ENCODE data around the gene AXIN1.
A peak's percentile ranks its signal among the peaks of the same experiment; 100 is the strongest.

Gene AXIN1

DNA sequence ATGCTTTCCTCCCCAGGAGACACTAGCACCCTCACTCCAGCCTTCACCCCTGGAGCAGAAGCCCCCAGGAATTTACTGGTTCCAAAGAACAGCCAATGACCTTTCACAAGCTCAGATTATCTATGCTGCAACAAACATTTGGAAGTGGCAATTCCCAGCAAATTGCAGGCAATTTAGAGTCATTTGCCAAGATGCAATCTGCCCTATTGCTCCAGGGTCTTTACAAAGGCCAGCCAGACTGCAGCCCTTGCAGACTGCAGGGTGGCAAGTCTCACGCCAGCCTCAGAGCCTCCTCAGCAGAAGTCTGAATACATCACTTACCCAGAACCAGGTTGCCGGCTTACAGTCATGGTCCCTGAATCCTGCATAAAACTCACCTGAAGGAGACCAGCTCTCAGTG, 21.8 kb downstream of the AXIN1 start:
- Histone ChIP-seq H2AFZ (ENCODE audit: low read length) (no peak overlapping the region), H3K4me3 (ENCODE audit: low read length, poor library complexity, severe bottlenecking) (no peak overlapping the region), H3F3A (ENCODE audit: low read depth) (no peaks in the 10 kb centered on the region), H3K9me2 (replicated peaks; ENCODE audit: low read depth, low read length) (no peaks in the 10 kb centered on the region), H3K4me1 (ENCODE audit: insufficient read depth, low read length, poor library complexity, severe bottlenecking) (peaks cover 20% of the 10 kb centered on the region), H3K4me2 (ENCODE audit: low read depth, low read length, poor library complexity, severe bottlenecking) (no peak overlapping the region), H4K20me1 (ENCODE audit: insufficient read depth, low read length, poor library complexity, severe bottlenecking) (no peaks in the 10 kb centered on the region), H3K27me3 (ENCODE audit: insufficient read depth, low read length, poor library complexity, severe bottlenecking) (no peaks in the 10 kb centered on the region), H3K9ac (ENCODE audit: low read depth, low read length, poor library complexity, severe bottlenecking) (no peak overlapping the region), H3K79me2 (ENCODE audit: insufficient read depth, low read length) (peaks cover 52% of the 10 kb centered on the region), H3K9me3 (ENCODE audit: insufficient read depth, low read depth, low read length) (no peaks in the 10 kb centered on the region), H3K36me3 (ENCODE audit: insufficient read depth, low read length) (no peaks in the 10 kb centered on the region)
- TF ChIP-seq CTCF (conservative IDR thresholded peaks at IDR 0.05; ENCODE audit: low read length): no peak
- no peak for TF ChIP-seq EZH2phosphoT487 (IDR thresholded peaks at IDR 0.05; ENCODE audit: borderline replicate concordance)

- peak overlapping the region; percentile 65 for H3K4me3 ChIP-seq (ENCODE audit: low read length, poor library complexity, severe bottlenecking)
Measured at GRCh38 chr16:325375-326145, 27.0 kb downstream of the AXIN1 start.

GRCh38 chr16:324451-325334, 27.8 kb downstream of the AXIN1 start:
- Histone ChIP-seq H3K36me3 (ENCODE audit: insufficient read depth, low read length) (no peaks in the 10 kb centered on the region), H3K27me3 (ENCODE audit: insufficient read depth, low read length, poor library complexity, severe bottlenecking) (no peaks in the 10 kb centered on the region), H3K79me2 (ENCODE audit: insufficient read depth, low read length) (peaks cover 47% of the 10 kb centered on the region; the same call in 1 of the 2 replicates), H3K4me3 (ENCODE audit: low read length, poor library complexity, severe bottlenecking) (peak overlapping the region; percentile 65), H3K4me2 (ENCODE audit: low read depth, low read length, poor library complexity, severe bottlenecking) (peak overlapping the region; percentile 68), H2AFZ (ENCODE audit: low read length) (no peak overlapping the region), H4K20me1 (ENCODE audit: insufficient read depth, low read length, poor library complexity, severe bottlenecking) (no peaks in the 10 kb centered on the region), H3K9me3 (ENCODE audit: insufficient read depth, low read depth, low read length) (no peaks in the 10 kb centered on the region), H3K9me2 (replicated peaks; ENCODE audit: low read depth, low read length) (no peaks in the 10 kb centered on the region), H3K9ac (ENCODE audit: low read depth, low read length, poor library complexity, severe bottlenecking) (peak overlapping the region; percentile 52), H3K4me1 (ENCODE audit: insufficient read depth, low read length, poor library complexity, severe bottlenecking) (peaks cover 36% of the 10 kb centered on the region), H3F3A (ENCODE audit: low read depth) (no peaks in the 10 kb centered on the region)
- TF ChIP-seq EZH2phosphoT487 (IDR thresholded peaks at IDR 0.05; ENCODE audit: borderline replicate concordance) (no peak), CTCF (conservative IDR thresholded peaks at IDR 0.05; ENCODE audit: low read length) (no peak)

More at GRCh38 chr16:325375-326145, 27.0 kb downstream of the AXIN1 start:
- Histone ChIP-seq H3K9ac (ENCODE audit: low read depth, low read length, poor library complexity, severe bottlenecking) (peak overlapping the region; percentile 52), H3K9me3 (ENCODE audit: insufficient read depth, low read depth, low read length) (no peaks in the 10 kb centered on the region), H3K4me2 (ENCODE audit: low read depth, low read length, poor library complexity, severe bottlenecking) (peak overlapping the region; percentile 68), H3K4me1 (ENCODE audit: insufficient read depth, low read length, poor library complexity, severe bottlenecking) (peaks cover 30% of the 10 kb centered on the region), H3F3A (ENCODE audit: low read depth) (no peaks in the 10 kb centered on the region), H3K9me2 (replicated peaks; ENCODE audit: low read depth, low read length) (no peaks in the 10 kb centered on the region), H3K36me3 (ENCODE audit: insufficient read depth, low read length) (no peaks in the 10 kb centered on the region), H4K20me1 (ENCODE audit: insufficient read depth, low read length, poor library complexity, severe bottlenecking) (no peaks in the 10 kb centered on the region), H2AFZ (ENCODE audit: low read length) (no peak overlapping the region), H3K27me3 (ENCODE audit: insufficient read depth, low read length, poor library complexity, severe bottlenecking) (no peaks in the 10 kb centered on the region), H3K79me2 (ENCODE audit: insufficient read depth, low read length) (peaks cover 54% of the 10 kb centered on the region; the same call in 1 of the 2 replicates)
- TF ChIP-seq CTCF (conservative IDR thresholded peaks at IDR 0.05; ENCODE audit: low read length): no peak
- TF ChIP-seq EZH2phosphoT487 (IDR thresholded peaks at IDR 0.05; ENCODE audit: borderline replicate concordance): no peak

Measured in Loucy (cell line).